Esophagus squamous epithelium (tissue), 4 donors: ENCODE data around the gene LIPC.

Source experiments
- POLR2A ChIP-seq, 4 donors: fragments of 450-650 bp; IDR thresholded peaks; one replicate each; pipeline ENCODE4 v1.6.1; 2017; ENCODE audit warnings: antibody characterized with exemption in 4 of 4, mild to moderate bottlenecking in 4 of 4, moderate library complexity in 3 of 4
- TF ChIP-seq, protein P1 (sequence below), 6 experiments: fragments of 450-650 bp in 4 of 6; fragments of 200-600 bp in 2 of 6; sonication (generic) in 2 of 6; IDR thresholded peaks; one replicate each; pipeline ENCODE4 v1.5.1; 2016 to 2019; ENCODE audit warnings: antibody characterized with exemption in 6 of 6, mild to moderate bottlenecking in 4 of 6, moderate library complexity in 4 of 6

DNA sequence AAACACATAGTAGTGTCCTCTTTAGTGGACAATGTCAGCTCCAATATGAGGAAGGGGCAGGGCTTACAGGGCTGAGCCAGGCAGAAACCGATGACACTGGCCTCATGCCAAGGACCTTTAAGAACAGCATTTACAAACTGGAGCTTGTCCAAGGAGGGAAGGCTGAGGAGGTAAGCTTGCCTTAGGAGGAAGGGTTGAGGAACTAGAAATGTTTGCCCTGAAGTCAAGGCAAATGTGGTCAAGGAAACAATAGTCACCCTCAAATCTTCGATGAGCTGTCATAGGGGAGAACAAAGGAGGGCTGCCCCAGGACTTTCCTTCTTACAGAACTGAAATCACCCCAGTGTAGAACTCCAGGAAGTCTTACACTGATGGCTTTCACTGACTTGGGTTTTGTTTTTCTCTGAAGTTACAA lies 136.4 kb downstream of the LIPC start:
- TF ChIP-seq, protein P1, sequence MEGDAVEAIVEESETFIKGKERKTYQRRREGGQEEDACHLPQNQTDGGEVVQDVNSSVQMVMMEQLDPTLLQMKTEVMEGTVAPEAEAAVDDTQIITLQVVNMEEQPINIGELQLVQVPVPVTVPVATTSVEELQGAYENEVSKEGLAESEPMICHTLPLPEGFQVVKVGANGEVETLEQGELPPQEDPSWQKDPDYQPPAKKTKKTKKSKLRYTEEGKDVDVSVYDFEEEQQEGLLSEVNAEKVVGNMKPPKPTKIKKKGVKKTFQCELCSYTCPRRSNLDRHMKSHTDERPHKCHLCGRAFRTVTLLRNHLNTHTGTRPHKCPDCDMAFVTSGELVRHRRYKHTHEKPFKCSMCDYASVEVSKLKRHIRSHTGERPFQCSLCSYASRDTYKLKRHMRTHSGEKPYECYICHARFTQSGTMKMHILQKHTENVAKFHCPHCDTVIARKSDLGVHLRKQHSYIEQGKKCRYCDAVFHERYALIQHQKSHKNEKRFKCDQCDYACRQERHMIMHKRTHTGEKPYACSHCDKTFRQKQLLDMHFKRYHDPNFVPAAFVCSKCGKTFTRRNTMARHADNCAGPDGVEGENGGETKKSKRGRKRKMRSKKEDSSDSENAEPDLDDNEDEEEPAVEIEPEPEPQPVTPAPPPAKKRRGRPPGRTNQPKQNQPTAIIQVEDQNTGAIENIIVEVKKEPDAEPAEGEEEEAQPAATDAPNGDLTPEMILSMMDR (IDR thresholded peaks at IDR 0.05) = no peak
- TF ChIP-seq POLR2A (IDR thresholded peaks at IDR 0.05) = no peak
